Heart left ventricle (tissue), 16 donors: ENCODE data around the gene SLFN13. TPM values are rescaled to one million over a fixed set of nuclear protein-coding genes. Genes with fewer than 3 reads are reported as not detected.
"Not testable (repeated sequence)": the region's sequence is repeated elsewhere in the genome, so short reads cannot be mapped to it uniquely, and the experiment has no call there.

Source experiments
- ATAC-seq, 4 donors: fragments of 200-7000 bp; cut with Tn5 transposase; one replicate each; pipeline ENCODE4 v1.9.1; 2020 to 2022; ENCODE audit warnings: moderate library complexity in 4 of 4, mild to moderate bottlenecking in 3 of 4, moderate number of reproducible peaks in 1 of 4
- DNase-seq, 5 donors: peaks; one replicate each; pipeline ENCODE4 v3.0.0-alpha.2; 2020
- H3K27ac ChIP-seq, 12 donors: fragments of 200-600 bp; sonication (generic) in 4 of 12; one replicate each; pipeline versions ENCODE4 v1.5.0 to v1.8.0; 2016 to 2022; ENCODE audit warnings: mild to moderate bottlenecking in 2 of 12
- H3K27me3 ChIP-seq, 9 donors: fragments of 200-600 bp; sonication (generic) in 2 of 9; one replicate each; pipeline versions ENCODE4 v1.5.1 to v1.8.0; 2016 to 2022; ENCODE audit warnings: mild to moderate bottlenecking in 3 of 9
- H3K36me3 ChIP-seq, 9 donors: fragments of 200-600 bp; sonication (generic) in 2 of 9; one replicate each; pipeline versions ENCODE4 v1.5.0 to v1.8.0; 2018 to 2022; ENCODE audit warnings: mild to moderate bottlenecking in 2 of 9
- H3K4me1 ChIP-seq, 12 donors: fragments of 200-600 bp; sonication (generic) in 4 of 12; one replicate each; pipeline versions ENCODE4 v1.5.0 to v1.8.0; 2016 to 2022; ENCODE audit warnings: mild to moderate bottlenecking in 3 of 12
- H3K4me3 ChIP-seq, 12 donors: fragments of 200-600 bp; sonication (generic) in 4 of 12; one replicate each; pipeline versions ENCODE4 v1.5.0 to v1.8.0; 2017 to 2022; ENCODE audit warnings: mild to moderate bottlenecking in 9 of 12, moderate library complexity in 4 of 12
- H3K9me3 ChIP-seq, 12 donors: fragments of 200-600 bp; sonication (generic) in 4 of 12; one replicate each; pipeline versions ENCODE4 v1.5.0 to v1.8.0; 2016 to 2022; ENCODE audit warnings: mild to moderate bottlenecking in 1 of 12
- CTCF ChIP-seq, 12 donors: fragments of 200-600 bp; sonication (generic) in 4 of 12; IDR thresholded peaks; one replicate each; pipeline versions ENCODE4 v1.5.0 to v1.8.0; 2018 to 2022; ENCODE audit warnings: antibody characterized with exemption in 12 of 12, mild to moderate bottlenecking in 5 of 12
- POLR2A ChIP-seq, 2 donors: fragments of 450-650 bp; IDR thresholded peaks; one replicate each; pipeline ENCODE4 v1.6.1; 2017; ENCODE audit warnings: antibody characterized with exemption in 2 of 2, mild to moderate bottlenecking in 2 of 2, moderate library complexity in 2 of 2
- WGBS, 4 donors: extraction: QIAGEN DNeasy Blood & Tissue Kit in 2 of 4; methylation state at CpG; one replicate each; pipeline versions ENCODE4 v1.1.5 to v1.1.7; 2013 to 2018; 5-methylcytosine and 5-hydroxymethylcytosine counted together
- intact Hi-C, 10 donors: fragments of 100-400 bp; cut with DNase I; formaldehyde crosslinking; loops; one replicate each; pipeline versions ENCODE4 v1.11.1 to v1.14.2; 2022
- polyA plus RNA-seq, 2 donors: library from polyadenylated mRNA; stranded (reverse); fragments of 200-250 nt; gene quantifications; one replicate each; pipeline ENCODE4 v1.2.3, GENCODE V29; 2013
- total RNA-seq, 9 donors: library from RNA; depleted of rRNA in 2 of 9; stranded (reverse); fragments of >200 nt in 2 of 9; fragmentation: NEBNext Ultra II Directional in 3 of 9; extraction: Animal tissue kit (Norgen Biotek cat#: 25700) in 3 of 9; gene quantifications; one replicate each; pipeline versions ENCODE4 v1.1.0 to v1.2.4, GENCODE V29; 2016 to 2023
- donor health status: ischemic (EF 13 %, LVEDD 7.1; RV severe dilation, severe dysfunction).
- donor health status: healthy with polysubstance abuse.
- donor health status: DM: no; HTN: yes; CAD: no.
- donor health status: DM: no; HTN: no; CAD: no.
- donor health status: ischemic (EF 25% LVEDD 6.9; RV normal size, moderate dysfunction).
- donor health status: ischemic (EF 25% LVEDD 5.7; RV mildly dilated, moderate dysfunction).
- donor health status: healthy.
- donor health status: DM: yes; HTN: yes; CAD: no.
- donor health status: ischemic (EF 35%, LVEDD 5.7; RV mildly dilated, moderate dysfunction).
- donor health status: nonischemic (EF 11% LVEDD 7.7; RV severe dilation, severe dysfunction).
- donor health status: DM: yes; HTN: yes; CAD: no.
- donor health status: PGD.
- donor health status: ischemic (EF 29% LVEDD 5.4; RV normal size, mild dysfunction).
- donor health status: nonischemic (EF 23%, LVEDD 6.1; RV moderate dilation, normal function).

Gene SLFN13
- total and polyA plus RNA-seq, 11 donors: 0.58 to 14.8 (median 4.1) TPM

DNA sequence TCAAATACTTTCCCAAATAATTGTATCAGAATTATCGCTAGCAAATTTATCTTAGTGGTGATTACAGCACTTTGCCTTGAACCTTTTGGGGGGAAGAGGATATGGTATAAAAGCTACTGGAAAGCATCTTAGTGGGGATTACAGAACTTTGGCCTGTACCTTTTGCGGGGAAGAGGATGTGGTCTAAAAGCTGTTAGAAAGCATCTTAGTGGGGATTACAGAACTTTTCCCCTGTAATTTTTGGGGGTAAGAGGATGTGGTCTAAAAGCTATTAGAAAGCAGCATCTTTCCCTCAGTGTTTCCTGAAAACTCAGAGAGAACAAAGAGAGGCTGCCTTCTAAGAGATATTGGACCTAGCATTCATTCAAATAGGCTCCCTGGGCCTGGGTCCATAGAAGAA lies 20.3 kb downstream of the SLFN13 start:
- WGBS, 4 donors: 87 to 98% (median 92%) methylated on average over 2 of the region's 2 CpGs

DNA sequence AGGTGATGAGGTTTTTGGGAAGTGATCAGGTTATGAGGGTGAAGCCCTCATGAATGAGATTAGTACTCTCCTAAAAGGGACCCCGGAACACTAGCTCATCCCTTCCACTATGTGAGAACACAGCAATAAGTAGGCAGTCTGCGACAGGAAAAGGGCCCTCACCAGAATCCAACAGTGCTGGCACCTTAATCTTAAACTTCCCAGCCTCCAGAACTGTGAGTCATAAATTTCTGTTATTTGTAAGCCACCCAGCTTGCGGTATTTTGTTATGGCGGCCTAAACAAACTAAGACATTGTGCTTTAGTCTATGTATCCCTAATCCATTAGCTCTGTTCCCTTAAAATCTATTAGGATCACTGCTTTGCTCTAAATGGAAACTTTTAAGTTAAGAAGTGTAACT lies 24.8 kb downstream of the SLFN13 start:
- Histone ChIP-seq H3K4me1 (peaks cover 0 to 6% (median 0%) of the 10 kb centered on the region in 12 donors), H3K27ac (no peak overlapping the region)
- 94 to 96% (median 95%) methylated on average over 4 of the region's 4 CpGs for WGBS, 4 donors

More for the DNA sequence above, 20.3 kb downstream of the SLFN13 start:
- DNase-seq (no peak), ATAC-seq (no peak)
- Histone ChIP-seq H3K4me1 (peaks cover 0 to 33% (median 12%) of the 10 kb centered on the region in 12 donors), H3K36me3 (peaks cover 0 to 19% (median 2%) of the 10 kb centered on the region in 9 donors), H3K9me3 (no peaks in the 10 kb centered on the region), H3K4me3 (no peak overlapping the region), H3K27me3 (no peaks in the 10 kb centered on the region), H3K27ac (no peak overlapping the region)
- intact Hi-C loops: no loop called here
- TF ChIP-seq CTCF (IDR thresholded peaks at IDR 0.05) (no peak), POLR2A (IDR thresholded peaks at IDR 0.05) (no peak)

GRCh38 chr17:35421069-35421468 lies 27.5 kb downstream of the SLFN13 start:
- H3K4me1 ChIP-seq, DNase-seq, H3K27ac ChIP-seq, intact Hi-C loops, ATAC-seq, H3K27me3 ChIP-seq, H3K9me3 ChIP-seq, H3K4me3 ChIP-seq: not testable (repeated sequence)
- H3K36me3 ChIP-seq: peaks cover 0 to 81% (median 34%) of the 10 kb centered on the region in 9 donors
- 92 to 99% (median 97%) methylated on average over 9 of the region's 9 CpGs for WGBS, 4 donors

More for the DNA sequence above, 24.8 kb downstream of the SLFN13 start:
- ATAC-seq: no peak
- TF ChIP-seq POLR2A (IDR thresholded peaks at IDR 0.05) (no peak), CTCF (IDR thresholded peaks at IDR 0.05) (no peak)
- no peak for DNase-seq
- intact Hi-C loops: no loop called here
- no peaks in the 10 kb centered on the region for H3K27me3 ChIP-seq
- peaks cover 0 to 63% (median 29%) of the 10 kb centered on the region in 9 donors for H3K36me3 ChIP-seq
- H3K4me3 ChIP-seq: no peak overlapping the region
- H3K9me3 ChIP-seq: no peaks in the 10 kb centered on the region

DNA sequence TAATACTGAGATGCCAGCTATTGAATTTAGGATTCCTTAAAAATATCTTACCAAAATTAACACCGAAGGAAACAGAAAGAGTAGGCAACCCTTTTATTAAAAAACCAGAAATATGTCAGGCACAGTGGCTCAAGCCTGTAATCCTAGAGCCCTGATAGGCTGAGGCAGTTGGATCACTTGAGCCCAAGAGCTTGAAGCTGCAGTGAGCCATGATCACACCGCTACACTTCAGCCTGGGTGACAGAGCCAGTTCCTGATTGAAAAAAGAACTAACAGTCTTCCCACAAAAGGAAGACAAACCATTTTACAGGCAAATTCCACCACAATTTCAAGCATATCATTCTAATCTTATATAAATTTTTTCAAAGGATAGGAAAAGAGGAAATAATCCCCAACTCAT lies 31.9 kb downstream of the SLFN13 start:
- no peak for ATAC-seq
- peaks cover 0 to 95% (median 52%) of the 10 kb centered on the region in 9 donors for H3K36me3 ChIP-seq
- TF ChIP-seq POLR2A (IDR thresholded peaks at IDR 0.05): no peak
- TF ChIP-seq CTCF (IDR thresholded peaks at IDR 0.05): no peak

GRCh38 chr17:35414707-35415106 lies 33.9 kb downstream of the SLFN13 start:
- Histone ChIP-seq H3K9me3 (peaks cover 0 to 25% (median 12%) of the 10 kb centered on the region in 12 donors), H3K36me3 (peaks cover 0 to 95% (median 59%) of the 10 kb centered on the region in 9 donors)
- H3K27ac ChIP-seq, DNase-seq, intact Hi-C loops, ATAC-seq, H3K4me3 ChIP-seq, H3K27me3 ChIP-seq, H3K4me1 ChIP-seq: not testable (repeated sequence)
- 92 to 97% (median 93%) methylated on average over 2 of the region's 2 CpGs for WGBS, 4 donors

More for the DNA sequence above, 31.9 kb downstream of the SLFN13 start:
- intact Hi-C loops: no loop called here
- WGBS, 4 donors: 90 to 97% (median 94%) methylated on average over 2 of the region's 2 CpGs
- H3K27me3 ChIP-seq: no peaks in the 10 kb centered on the region
- H3K27ac ChIP-seq: no peak overlapping the region
- peaks cover 0 to 4% (median 0%) of the 10 kb centered on the region in 12 donors for H3K4me1 ChIP-seq
- peaks cover 0 to 25% (median 12%) of the 10 kb centered on the region in 12 donors for H3K9me3 ChIP-seq
- no peak for DNase-seq
- no peak overlapping the region for H3K4me3 ChIP-seq
